HG03457 (cell line): ENCODE measurements around the gene PIK3CB.
"Not testable (repeated sequence)": the region's sequence is repeated elsewhere in the genome, so short reads cannot be mapped to it uniquely, and the experiment has no call there.

Experiments
- ATAC-seq: cut with Tn5 transposase; IDR thresholded peaks from one replicate; pipeline ENCODE4 v1.9.1; 2021; ENCODE audit warnings: moderate number of reproducible peaks; ENCODE audit not compliant: unreplicated experiment

PIK3CB gene

GRCh38 chr3:138629526-138629925 lies 205.2 kb downstream of the PIK3CB start:
- no peak for ATAC-seq

- ATAC-seq: no peak
Observed at GRCh38 chr3:138625707-138626365, 208.9 kb downstream of the PIK3CB start.

- ATAC-seq: no peak
Observed at GRCh38 chr3:138624518-138624917, 210.2 kb downstream of the PIK3CB start.

- no peak for ATAC-seq
Observed at GRCh38 chr3:138620431-138620830, 214.3 kb downstream of the PIK3CB start.

- ATAC-seq: no peak
Observed at GRCh38 chr3:138615462-138615861, 219.3 kb downstream of the PIK3CB start.

- ATAC-seq: no peak
Observed at GRCh38 chr3:138609898-138610266, 224.8 kb downstream of the PIK3CB start.

GRCh38 chr3:138608322-138609135 lies 226.2 kb downstream of the PIK3CB start, which contains the start of gene FAIM:
Gene FAIM, plus strand, starts transcription at chr3:138608771. Its CDS starts 10,956 bp downstream, at chr3:138619727.
- ATAC-seq: peak; percentile 66

- not testable (repeated sequence) for ATAC-seq
Observed at GRCh38 chr3:138604106-138604595, 230.6 kb downstream of the PIK3CB start.
